Esophagus muscularis mucosa (tissue), 3 donors: Measurements from ENCODE around the gene COL11A1.
"Not testable (repeated sequence)": the region's sequence is repeated elsewhere in the genome, so short reads cannot be mapped to it uniquely, and the experiment has no call there.

Experiments
- CTCF ChIP-seq, 3 experiments: fragments of 200-600 bp in 2 of 3; fragments of 450-650 bp in 1 of 3; sonication (generic) in 2 of 3; IDR thresholded peaks; one replicate each; pipeline ENCODE4 v1.5.1; 2017 to 2019; ENCODE audit warnings: antibody characterized with exemption in 3 of 3, mild to moderate bottlenecking in 2 of 3, moderate library complexity in 1 of 3
- POLR2A ChIP-seq: fragments of 450-650 bp; IDR thresholded peaks from one replicate; pipeline ENCODE4 v1.6.1; 2017; ENCODE audit warnings: antibody characterized with exemption, moderate library complexity, mild to moderate bottlenecking, low read depth
- POLR2AphosphoS5 ChIP-seq, 2 donors: sonication (generic); formaldehyde crosslinking; IDR thresholded peaks; one replicate each; pipeline ENCODE4 v1.6.1; 2017; ENCODE audit warnings: antibody characterized with exemption in 2 of 2

GRCh38 chr1:103128256-103128655 lies 19.9 kb upstream of the COL11A1 start:
- TF ChIP-seq CTCF (IDR thresholded peaks at IDR 0.05); POLR2AphosphoS5 (IDR thresholded peaks at IDR 0.05); POLR2A: not testable (repeated sequence)
